ENCODE measurements around the gene ILF3. TPM values are rescaled to one million over a fixed set of nuclear protein-coding genes. Genes with fewer than 3 reads are reported as not detected.

ILF3 gene
- total RNA-seq, 1 donor from 2014 or later: 148 TPM

Small RNA genes lying within 50 kb of the gene (small RNA-seq; reads per million reads assigned to genes)
- not detected for gene MIR638 (ENCODE audit: low replicate concordance)

Other genes with a start within 250 kb of the ILF3 start
- gene PDE4A, start 233.8 kb upstream of the ILF3 start, total RNA-seq: 5.2 TPM
- 40.6 TPM for gene KEAP1, start 151.0 kb upstream of the ILF3 start, total RNA-seq
- under 0.01 TPM for gene S1PR5, start 136.9 kb upstream of the ILF3 start, total RNA-seq
- 8.6 TPM for gene ATG4D, start 110.4 kb upstream of the ILF3 start, total RNA-seq
- gene KRI1, start 88.3 kb upstream of the ILF3 start, total RNA-seq: 3.2 TPM
- gene CDKN2D, start 85.4 kb upstream of the ILF3 start, total RNA-seq: 46.7 TPM
- gene AP1M2, start 67.0 kb upstream of the ILF3 start, total RNA-seq: not detected
- 33.4 TPM for gene SLC44A2, start 28.8 kb upstream of the ILF3 start, total RNA-seq
- gene QTRT1, start 47.1 kb downstream of the ILF3 start, total RNA-seq: 31.7 TPM
- 32.5 TPM for gene DNM2, start 63.7 kb downstream of the ILF3 start, total RNA-seq
- 8.1 TPM for gene TMED1, start 181.9 kb downstream of the ILF3 start, total RNA-seq
- gene C19orf38, start 194.1 kb downstream of the ILF3 start, total RNA-seq: not detected
- gene CARM1, start 217.2 kb downstream of the ILF3 start, total RNA-seq: 17.9 TPM